ENCODE results near the gene CD300LF. TPM values are rescaled to one million over a fixed set of nuclear protein-coding genes. Genes with fewer than 3 reads are reported as not detected.

Gene CD300LF
- total RNA-seq, 2 donors from 2014 or later: 2.3 TPM; not detected in 1

DNA sequence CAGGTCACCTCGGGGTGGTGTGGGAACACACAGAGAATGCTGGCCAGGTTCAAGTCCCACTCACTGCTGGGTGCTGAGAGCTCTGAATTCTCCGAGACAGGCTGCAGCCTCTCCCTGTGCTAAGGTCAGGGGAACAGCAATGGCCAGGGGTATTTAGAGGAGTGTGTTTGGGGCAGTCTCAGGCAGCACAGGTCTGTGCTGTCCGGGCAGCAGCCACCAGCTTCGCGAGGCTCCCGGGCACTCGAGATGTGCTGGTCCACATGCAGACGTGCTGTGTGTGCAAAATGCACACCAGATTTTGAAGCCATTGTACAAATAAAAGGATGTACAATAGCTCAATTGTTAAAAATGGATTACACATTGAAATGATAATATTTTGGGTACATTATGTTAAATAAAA, 42.8 kb upstream of the CD300LF start:
- no peak for ATAC-seq (ENCODE audit: insufficient number of reproducible peaks, low FRiP score, low read depth)
- peaks cover 17 to 37% of the 10 kb centered on the region in 2 donors for H3K4me1 ChIP-seq (ENCODE audit: control insufficient read depth in 1 of 2, low read depth in 2 of 2)

DNA sequence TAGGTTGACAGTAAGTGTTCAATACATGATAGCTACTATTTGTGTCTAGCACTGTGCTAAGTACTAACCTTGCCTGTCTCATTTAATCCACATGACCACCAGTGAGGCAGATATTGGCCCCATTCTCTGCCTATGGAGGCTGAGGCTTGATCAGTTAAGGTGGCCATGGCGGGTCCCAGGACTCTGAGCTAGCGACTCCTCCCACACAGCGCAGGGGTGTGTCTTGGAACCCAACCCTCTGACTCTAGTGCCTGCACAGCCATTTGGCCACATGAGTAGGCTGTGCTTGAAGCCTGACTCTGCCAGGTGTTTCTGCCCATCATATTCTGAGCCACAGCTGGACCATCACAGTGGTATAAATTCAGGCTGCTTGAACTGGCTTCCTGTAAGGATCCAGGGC, 42.1 kb upstream of the CD300LF start:
- TF ChIP-seq, protein P1, sequence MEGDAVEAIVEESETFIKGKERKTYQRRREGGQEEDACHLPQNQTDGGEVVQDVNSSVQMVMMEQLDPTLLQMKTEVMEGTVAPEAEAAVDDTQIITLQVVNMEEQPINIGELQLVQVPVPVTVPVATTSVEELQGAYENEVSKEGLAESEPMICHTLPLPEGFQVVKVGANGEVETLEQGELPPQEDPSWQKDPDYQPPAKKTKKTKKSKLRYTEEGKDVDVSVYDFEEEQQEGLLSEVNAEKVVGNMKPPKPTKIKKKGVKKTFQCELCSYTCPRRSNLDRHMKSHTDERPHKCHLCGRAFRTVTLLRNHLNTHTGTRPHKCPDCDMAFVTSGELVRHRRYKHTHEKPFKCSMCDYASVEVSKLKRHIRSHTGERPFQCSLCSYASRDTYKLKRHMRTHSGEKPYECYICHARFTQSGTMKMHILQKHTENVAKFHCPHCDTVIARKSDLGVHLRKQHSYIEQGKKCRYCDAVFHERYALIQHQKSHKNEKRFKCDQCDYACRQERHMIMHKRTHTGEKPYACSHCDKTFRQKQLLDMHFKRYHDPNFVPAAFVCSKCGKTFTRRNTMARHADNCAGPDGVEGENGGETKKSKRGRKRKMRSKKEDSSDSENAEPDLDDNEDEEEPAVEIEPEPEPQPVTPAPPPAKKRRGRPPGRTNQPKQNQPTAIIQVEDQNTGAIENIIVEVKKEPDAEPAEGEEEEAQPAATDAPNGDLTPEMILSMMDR (IDR thresholded peaks at IDR 0.05): no peak
- Histone ChIP-seq H3K27ac (no peak overlapping the region), H3K36me3 (no peaks in the 10 kb centered on the region), H3K4me1 (ENCODE audit: control insufficient read depth in 1 of 2, low read depth in 2 of 2) (peaks cover 22 to 37% of the 10 kb centered on the region in 2 donors), H3K9me3 (no peaks in the 10 kb centered on the region), H3K27me3 (replicated peaks; ENCODE audit: insufficient read depth) (no peaks in the 10 kb centered on the region), H3K4me3 (no peak overlapping the region)
- no peak for ATAC-seq (ENCODE audit: insufficient number of reproducible peaks, low FRiP score, low read depth)
- no peak for DNase-seq (ENCODE audit: low spot score)

More for the DNA sequence above, 42.8 kb upstream of the CD300LF start:
- TF ChIP-seq, protein P1 (IDR thresholded peaks at IDR 0.05): no peak
- Histone ChIP-seq H3K27me3 (replicated peaks; ENCODE audit: insufficient read depth) (no peaks in the 10 kb centered on the region), H3K27ac (no peak overlapping the region), H3K4me3 (no peak overlapping the region), H3K9me3 (no peaks in the 10 kb centered on the region), H3K36me3 (no peaks in the 10 kb centered on the region)
- DNase-seq (ENCODE audit: low spot score): no peak

DNA sequence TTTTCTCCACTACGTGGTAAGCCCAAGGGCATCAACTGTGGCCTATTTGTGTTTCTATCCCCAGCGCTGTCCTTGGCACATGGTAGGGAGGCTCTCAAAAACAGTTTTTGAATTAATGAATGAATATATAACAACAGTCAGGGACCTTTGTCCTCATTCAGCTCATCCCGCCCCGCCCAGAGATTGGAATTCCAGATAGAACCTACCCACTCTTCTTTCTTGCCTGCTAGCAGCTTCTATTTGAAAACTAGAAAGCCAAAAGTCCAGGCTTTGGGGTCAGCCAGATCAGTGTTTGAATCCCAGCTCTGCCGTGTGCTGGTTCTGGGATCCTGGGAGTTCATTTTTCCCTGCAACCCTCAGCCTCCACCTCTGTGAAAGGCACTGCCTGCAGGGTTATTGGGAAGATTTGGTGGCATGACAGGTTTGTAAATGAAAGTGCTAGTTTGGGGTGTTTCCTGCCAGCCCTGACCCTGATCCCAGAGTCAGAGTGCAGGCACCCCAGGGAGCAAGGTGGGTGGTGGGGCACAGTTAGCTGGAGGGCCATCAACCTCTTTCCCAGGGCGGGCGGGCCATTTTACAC, 40.2 kb upstream of the CD300LF start:
- Histone ChIP-seq H3K4me1 (ENCODE audit: control insufficient read depth in 1 of 2, low read depth in 2 of 2) (peaks cover 14 to 31% of the 10 kb centered on the region in 2 donors), H3K27me3 (replicated peaks; ENCODE audit: insufficient read depth) (no peaks in the 10 kb centered on the region), H3K36me3 (no peaks in the 10 kb centered on the region), H3K9me3 (no peaks in the 10 kb centered on the region), H3K27ac (no peak overlapping the region), H3K4me3 (no peak overlapping the region)
- TF ChIP-seq, protein P1 (IDR thresholded peaks at IDR 0.05): no peak
- ATAC-seq (ENCODE audit: insufficient number of reproducible peaks, low FRiP score, low read depth): no peak
- no peak for DNase-seq (ENCODE audit: low spot score)

DNA sequence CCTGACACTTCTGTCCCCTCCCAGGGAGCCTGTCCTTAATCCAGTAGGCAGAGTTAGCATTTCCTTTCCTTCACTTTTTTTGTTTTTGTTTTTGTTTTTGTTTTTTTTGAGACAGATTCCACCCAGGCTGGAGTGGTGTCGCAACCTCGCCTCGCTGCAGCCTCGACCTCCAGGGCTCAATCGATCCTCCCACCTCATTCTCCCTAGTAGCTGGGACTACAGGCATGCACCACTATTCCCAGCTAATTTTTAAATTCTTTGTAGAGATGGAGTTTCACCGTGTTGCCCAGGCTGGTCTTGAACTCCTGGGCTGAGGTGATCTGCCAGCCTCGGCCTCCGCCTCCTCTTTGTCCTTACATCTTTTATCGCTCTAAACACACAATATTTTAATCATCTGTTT, 39.7 kb upstream of the CD300LF start:
- DNase-seq (ENCODE audit: low spot score) (no peak), ATAC-seq (ENCODE audit: insufficient number of reproducible peaks, low FRiP score, low read depth) (no peak)
- no peaks in the 10 kb centered on the region for H3K27me3 ChIP-seq (replicated peaks; ENCODE audit: insufficient read depth)
- TF ChIP-seq, protein P1 (IDR thresholded peaks at IDR 0.05): no peak
- peaks cover 14 to 31% of the 10 kb centered on the region in 2 donors for H3K4me1 ChIP-seq (ENCODE audit: control insufficient read depth in 1 of 2, low read depth in 2 of 2)
- no peak overlapping the region for H3K27ac ChIP-seq
- no peaks in the 10 kb centered on the region for H3K36me3 ChIP-seq
- no peaks in the 10 kb centered on the region for H3K9me3 ChIP-seq
- no peak overlapping the region for H3K4me3 ChIP-seq

DNA sequence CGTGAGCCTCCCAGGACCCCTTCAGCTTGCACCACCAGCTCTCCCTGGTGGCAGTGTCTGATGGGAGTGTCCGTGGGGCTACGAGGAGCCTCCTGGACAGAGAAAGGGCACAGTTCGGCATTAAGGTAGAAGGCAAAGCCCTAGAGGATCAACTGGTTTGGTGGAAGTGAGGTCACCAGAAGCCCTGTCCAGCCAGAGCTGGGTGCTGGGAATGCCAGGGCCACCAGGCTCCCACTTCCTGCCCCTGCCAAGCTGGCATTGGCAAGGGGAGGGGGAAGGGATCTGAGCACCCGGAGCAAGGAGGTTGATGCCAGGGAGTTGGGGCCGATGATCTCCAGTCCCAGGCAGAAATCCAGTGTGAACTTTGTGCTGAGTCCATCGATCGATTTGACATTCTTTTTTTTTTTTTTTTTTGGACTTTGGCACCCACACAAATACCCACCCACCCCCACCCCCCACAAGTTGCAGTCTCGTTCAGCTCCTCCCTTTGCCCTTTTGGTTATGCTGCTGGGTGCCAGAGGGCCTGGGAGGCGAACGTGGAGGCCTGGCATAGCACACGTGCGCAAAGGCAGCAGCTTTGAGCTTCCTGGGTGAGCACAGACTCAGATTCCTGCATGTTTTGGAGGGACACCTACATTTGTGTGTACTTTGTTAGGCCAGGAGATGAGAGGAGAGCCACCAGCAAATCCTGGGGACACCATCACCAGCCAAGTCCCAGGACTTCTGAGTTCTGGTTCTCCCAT, 37.8 kb upstream of the CD300LF start:
- peak overlapping the region; percentile 98 for H3K4me3 ChIP-seq
- TF ChIP-seq, protein P1 (IDR thresholded peaks at IDR 0.05): no peak
- H3K4me1 ChIP-seq (ENCODE audit: control insufficient read depth in 1 of 2, low read depth in 2 of 2): peaks cover 11 to 27% of the 10 kb centered on the region in 2 donors
- no peaks in the 10 kb centered on the region for H3K27me3 ChIP-seq (replicated peaks; ENCODE audit: insufficient read depth)
- no peaks in the 10 kb centered on the region for H3K9me3 ChIP-seq
- ATAC-seq (ENCODE audit: insufficient number of reproducible peaks, low FRiP score, low read depth): no peak
- peak overlapping the region; percentile 70 to 85 for H3K27ac ChIP-seq
- H3K36me3 ChIP-seq: no peaks in the 10 kb centered on the region
- DNase-seq (ENCODE audit: low spot score): no peak

All from thoracic aorta (tissue), 2 donors.